Measurements from ENCODE around the gene PLCB1.

- TF ChIP-seq, protein P1, sequence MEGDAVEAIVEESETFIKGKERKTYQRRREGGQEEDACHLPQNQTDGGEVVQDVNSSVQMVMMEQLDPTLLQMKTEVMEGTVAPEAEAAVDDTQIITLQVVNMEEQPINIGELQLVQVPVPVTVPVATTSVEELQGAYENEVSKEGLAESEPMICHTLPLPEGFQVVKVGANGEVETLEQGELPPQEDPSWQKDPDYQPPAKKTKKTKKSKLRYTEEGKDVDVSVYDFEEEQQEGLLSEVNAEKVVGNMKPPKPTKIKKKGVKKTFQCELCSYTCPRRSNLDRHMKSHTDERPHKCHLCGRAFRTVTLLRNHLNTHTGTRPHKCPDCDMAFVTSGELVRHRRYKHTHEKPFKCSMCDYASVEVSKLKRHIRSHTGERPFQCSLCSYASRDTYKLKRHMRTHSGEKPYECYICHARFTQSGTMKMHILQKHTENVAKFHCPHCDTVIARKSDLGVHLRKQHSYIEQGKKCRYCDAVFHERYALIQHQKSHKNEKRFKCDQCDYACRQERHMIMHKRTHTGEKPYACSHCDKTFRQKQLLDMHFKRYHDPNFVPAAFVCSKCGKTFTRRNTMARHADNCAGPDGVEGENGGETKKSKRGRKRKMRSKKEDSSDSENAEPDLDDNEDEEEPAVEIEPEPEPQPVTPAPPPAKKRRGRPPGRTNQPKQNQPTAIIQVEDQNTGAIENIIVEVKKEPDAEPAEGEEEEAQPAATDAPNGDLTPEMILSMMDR (IDR thresholded peaks at IDR 0.05) = no peak
- TF ChIP-seq EP300 (IDR thresholded peaks at IDR 0.05) = no peak
Measured at GRCh38 chr20:8706961-8707700, 575.1 kb downstream of the PLCB1 start.

Data from esophagus muscularis mucosa (tissue), 3 donors.